AG09319 (cell line): ENCODE data around the gene AFF1.

Experiments
- DNase-seq: peaks from one replicate; pipeline ENCODE4 v3.0.0-alpha.2; 2010; ENCODE audit warnings: low read depth; ENCODE audit errors: extremely low read depth
- CTCF ChIP-seq: IDR thresholded peaks from 2 replicates; pipeline ENCODE4 v1.5.1; 2011; ENCODE audit warnings: low read depth, mild to moderate bottlenecking, inconsistent platforms, low read length, moderate library complexity

AFF1 gene

GRCh38 chr4:87074121-87074488, 139.3 kb downstream of the AFF1 start:
- TF ChIP-seq CTCF: no peak

DNA sequence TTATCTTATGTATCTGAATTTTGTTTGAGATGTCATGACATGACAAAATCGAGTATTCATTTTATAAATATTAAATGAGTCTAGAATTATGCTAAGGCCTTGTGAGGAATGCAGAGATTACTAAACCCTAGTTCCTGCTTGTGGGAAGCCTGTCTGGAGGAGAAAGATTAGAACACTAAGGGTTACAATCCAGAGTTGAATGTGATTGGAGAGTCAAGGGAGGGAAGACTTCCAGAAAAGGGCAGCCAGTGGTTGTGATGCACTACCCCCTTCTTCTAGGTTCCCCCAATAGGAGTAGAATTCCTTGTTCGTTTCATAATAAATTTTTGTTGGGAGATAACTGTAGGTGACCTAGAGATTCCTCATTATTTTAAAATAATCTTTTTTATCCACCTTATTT, 141.1 kb downstream of the AFF1 start:
- DNase-seq: no peak
- no peak for TF ChIP-seq CTCF

More at GRCh38 chr4:87074121-87074488, 139.3 kb downstream of the AFF1 start:
- DNase-seq: no peak

DNA sequence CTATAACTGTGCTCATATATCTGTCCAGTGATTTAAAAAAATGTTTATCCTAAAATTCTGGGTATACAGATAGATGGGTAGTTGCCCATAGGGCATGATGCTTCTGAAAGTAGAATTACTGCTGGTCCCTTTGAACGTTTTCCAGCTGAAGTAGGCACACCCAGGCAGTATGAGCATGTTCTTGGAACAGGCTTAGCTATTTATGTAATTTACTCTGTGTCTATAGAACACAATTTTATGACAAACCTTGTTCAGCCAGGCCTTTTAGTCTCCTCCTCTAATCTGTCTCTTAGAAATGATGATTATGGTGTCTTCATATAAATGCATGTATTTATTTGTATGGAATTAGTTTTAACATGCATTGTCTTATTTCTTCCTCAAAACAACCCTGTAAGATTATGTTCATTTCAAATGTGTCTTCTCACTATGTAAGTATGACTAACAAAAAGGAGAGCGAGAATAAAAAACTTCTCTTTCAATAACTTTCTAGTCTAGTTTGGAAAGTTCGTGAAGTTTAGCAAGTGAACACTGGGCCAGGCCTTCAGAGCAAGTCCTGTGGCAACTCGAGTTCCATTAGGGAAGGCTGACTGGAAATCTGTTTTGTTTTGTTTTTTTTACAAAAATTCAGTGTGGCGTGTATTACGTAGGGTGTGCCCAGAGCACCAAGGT, 142.0 kb downstream of the AFF1 start:
- no peak for TF ChIP-seq CTCF
- no peak for DNase-seq

- no peak for TF ChIP-seq CTCF
- DNase-seq: no peak
Observed at GRCh38 chr4:87077914-87078585, 143.2 kb downstream of the AFF1 start.

DNA sequence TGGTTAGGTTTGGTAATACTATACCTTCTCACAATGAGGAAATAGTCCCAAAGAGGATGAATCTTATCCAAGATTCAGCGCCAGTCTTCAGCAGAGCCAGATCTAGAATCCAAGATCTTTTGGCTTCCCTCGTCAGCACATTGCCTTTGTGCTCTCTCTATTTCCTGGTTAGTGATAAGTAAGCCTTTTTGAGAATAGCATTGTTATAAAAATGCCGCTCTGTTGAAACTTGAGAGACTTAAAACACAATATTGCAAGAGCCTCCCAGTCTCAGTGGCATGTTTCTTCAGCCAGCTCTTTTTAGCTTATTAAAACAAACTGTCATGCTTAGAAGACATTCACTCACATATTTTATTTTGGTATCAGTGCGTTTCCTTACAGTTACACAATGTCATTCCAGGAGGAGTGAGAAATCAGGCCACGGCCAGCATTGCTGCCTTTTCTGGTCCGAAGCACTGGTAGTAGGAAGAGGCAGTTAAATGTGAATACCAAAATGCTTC, 144.2 kb downstream of the AFF1 start:
- no peak for TF ChIP-seq CTCF
- DNase-seq: peak; percentile 72

- no peak for DNase-seq
- TF ChIP-seq CTCF: no peak
Observed at GRCh38 chr4:87079967-87080366, 145.2 kb downstream of the AFF1 start.

DNA sequence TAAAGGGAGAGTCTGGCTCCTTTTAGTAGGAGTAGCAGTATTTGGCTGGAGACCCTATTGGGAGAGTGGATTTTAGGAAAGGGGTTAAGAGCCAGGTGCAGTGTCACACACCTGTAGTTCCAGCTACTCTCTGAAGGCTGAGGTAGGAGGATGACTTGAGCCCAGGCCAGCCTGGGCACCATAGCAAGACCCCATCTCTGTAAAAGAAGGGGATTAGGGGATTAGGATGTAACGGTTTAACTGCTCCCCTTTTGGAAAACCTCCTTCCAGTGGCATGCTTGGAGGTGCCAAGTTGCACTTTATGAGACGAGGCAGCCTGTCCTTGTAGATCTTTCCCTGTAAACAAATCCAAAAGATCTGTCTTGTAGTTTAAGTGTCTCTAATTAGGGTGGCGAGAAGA, 145.7 kb downstream of the AFF1 start:
- DNase-seq: no peak
- TF ChIP-seq CTCF: no peak
